Measurements from ENCODE around the gene FILIP1.

Gene FILIP1

DNA sequence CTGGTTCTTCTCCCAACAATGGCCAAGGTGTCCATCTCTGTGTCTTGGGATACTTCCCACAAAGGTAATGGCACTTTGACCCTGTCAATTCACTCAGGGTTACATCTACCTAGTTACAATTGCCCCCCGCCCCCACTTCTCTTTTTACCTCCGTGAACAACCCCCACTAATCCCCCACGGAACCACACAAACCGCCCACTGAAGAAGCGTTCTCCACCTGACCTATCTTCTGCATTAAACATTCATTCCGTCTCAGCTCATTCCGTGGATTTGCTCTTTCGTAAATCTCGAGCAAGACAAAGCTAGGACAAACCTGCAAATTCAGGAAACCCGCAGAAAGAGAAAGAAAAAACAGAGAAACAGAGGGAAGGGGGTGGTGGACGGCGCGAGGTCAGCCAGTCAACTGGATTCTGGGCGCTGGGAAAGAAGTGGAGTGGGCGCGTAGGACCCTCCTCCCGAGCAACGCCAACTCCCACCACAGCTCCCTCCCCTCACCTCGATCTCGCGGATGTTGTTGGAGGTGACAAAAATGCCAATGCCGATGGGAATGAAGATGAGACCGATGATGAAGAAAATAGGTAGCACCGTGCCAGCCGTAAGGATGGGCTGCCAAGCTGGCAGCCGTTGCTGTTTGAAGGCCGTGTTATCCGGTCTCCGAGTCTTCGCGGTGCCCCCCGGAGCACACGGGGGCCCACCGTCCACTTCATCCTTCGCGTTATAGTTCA lies 209.5 kb downstream of the FILIP1 start:
- peak overlapping the region; percentile 84 for H3K4me3 ChIP-seq (ENCODE audit: low read depth, low read length)
- no peak for DNase-seq (ENCODE audit: low read depth)
- TF ChIP-seq, protein P1, sequence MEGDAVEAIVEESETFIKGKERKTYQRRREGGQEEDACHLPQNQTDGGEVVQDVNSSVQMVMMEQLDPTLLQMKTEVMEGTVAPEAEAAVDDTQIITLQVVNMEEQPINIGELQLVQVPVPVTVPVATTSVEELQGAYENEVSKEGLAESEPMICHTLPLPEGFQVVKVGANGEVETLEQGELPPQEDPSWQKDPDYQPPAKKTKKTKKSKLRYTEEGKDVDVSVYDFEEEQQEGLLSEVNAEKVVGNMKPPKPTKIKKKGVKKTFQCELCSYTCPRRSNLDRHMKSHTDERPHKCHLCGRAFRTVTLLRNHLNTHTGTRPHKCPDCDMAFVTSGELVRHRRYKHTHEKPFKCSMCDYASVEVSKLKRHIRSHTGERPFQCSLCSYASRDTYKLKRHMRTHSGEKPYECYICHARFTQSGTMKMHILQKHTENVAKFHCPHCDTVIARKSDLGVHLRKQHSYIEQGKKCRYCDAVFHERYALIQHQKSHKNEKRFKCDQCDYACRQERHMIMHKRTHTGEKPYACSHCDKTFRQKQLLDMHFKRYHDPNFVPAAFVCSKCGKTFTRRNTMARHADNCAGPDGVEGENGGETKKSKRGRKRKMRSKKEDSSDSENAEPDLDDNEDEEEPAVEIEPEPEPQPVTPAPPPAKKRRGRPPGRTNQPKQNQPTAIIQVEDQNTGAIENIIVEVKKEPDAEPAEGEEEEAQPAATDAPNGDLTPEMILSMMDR (conservative IDR thresholded peaks at IDR 0.05; ENCODE audit: low read depth, low read length), result no peak

DNA sequence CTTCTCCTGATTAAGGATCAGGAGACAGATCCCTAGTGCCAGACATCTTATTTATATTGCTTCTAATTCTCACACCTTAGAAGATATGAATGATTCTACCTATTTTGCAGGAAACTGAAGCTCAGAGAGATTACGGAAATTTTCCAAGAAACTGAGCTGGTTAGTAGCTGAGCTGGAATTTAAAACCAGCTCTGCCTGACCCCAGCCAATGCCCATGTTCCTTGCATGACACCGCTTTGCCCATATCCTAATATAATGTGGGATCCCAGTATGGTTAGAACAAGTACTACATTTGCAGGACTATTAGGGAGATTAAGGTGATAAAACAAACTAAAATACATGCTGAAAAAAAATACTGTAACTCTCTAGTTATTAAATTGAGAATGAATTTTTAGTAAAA lies 210.9 kb downstream of the FILIP1 start:
- no peak for DNase-seq (ENCODE audit: low read depth)
- TF ChIP-seq, protein P1 (conservative IDR thresholded peaks at IDR 0.05; ENCODE audit: low read depth, low read length), result no peak
- H3K4me3 ChIP-seq (ENCODE audit: low read depth, low read length), result peak overlapping the region; percentile 84

DNA sequence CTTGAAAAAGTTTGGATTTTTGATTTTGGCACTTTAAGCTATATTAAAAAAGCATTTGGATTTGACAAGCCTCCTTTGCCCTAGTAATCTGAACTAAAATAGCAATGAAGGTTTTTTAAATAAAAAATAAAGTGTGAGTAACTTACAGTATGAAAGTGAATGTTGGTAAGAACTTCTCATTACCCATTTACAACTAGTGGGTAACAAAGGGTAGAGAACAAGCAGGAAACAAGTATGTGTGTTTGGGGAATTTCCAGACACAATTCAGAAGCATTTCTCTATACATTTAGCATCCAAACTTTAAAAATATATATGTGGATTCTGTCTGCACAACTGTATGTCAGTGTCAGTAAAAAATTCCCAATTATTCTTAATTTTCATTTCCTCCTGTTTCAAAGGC lies 211.9 kb downstream of the FILIP1 start:
- no peak for DNase-seq (ENCODE audit: low read depth)
- peak overlapping the region; percentile 41 for H3K4me3 ChIP-seq (ENCODE audit: low read depth, low read length)
- TF ChIP-seq, protein P1 (conservative IDR thresholded peaks at IDR 0.05; ENCODE audit: low read depth, low read length), result no peak

DNA sequence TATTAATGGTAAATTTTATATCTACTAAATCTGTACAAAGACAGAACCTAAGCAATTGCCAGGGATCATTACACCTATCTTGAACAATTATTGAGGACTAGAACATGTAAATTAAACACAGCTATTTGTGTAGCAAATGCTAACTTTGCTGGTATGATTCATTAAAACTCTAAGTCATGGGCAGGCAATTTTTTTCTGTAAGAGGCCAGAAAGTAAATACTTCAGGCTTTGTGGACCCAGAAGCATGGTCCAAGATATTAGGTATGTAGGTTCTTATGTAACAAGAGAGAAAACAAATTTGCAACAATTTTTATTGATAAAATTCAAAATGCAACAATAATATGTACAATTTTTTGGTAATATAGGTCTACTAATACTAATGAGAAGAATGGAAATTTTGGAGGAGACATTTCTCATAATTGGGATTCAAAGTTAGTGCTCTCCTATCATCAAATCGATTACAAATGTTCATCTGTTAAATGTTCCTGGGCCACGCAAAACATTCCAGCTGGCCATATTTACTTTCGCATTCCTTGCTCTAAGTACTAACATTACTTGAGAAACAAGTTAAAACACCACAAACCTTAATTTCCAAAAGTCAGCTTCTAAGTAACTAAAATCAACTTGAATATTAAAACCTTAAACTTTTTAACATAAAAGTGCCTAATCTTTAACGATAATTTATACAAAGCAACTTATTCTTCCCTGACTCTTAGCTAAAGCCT lies 213.3 kb downstream of the FILIP1 start:
- TF ChIP-seq, protein P1 (conservative IDR thresholded peaks at IDR 0.05; ENCODE audit: low read depth, low read length), result no peak
- DNase-seq (ENCODE audit: low read depth), result peak; percentile 65
- peak overlapping the region; percentile 3 for H3K4me3 ChIP-seq (ENCODE audit: low read depth, low read length)

DNA sequence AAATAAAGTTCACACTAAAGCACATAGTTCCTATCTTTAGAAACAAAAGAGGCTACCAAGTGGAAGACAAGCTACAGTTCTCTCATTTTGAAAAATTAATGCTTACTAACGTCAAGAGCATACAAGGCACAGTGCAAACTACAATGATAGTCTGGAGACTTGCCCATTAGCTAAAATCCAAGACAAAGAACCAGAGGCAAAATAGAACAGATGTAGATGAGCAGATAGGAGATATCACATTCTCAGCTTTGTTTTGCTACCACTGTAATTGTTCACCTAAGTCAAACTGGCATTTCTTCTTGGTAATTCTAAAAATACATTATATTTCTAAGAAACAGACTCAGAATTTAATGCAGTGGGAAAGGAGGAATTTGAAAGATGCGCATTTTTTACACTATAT lies 214.2 kb downstream of the FILIP1 start:
- TF ChIP-seq, protein P1 (conservative IDR thresholded peaks at IDR 0.05; ENCODE audit: low read depth, low read length), result no peak
- DNase-seq (ENCODE audit: low read depth), result no peak
- H3K4me3 ChIP-seq (ENCODE audit: low read depth, low read length), result no peak overlapping the region

DNA sequence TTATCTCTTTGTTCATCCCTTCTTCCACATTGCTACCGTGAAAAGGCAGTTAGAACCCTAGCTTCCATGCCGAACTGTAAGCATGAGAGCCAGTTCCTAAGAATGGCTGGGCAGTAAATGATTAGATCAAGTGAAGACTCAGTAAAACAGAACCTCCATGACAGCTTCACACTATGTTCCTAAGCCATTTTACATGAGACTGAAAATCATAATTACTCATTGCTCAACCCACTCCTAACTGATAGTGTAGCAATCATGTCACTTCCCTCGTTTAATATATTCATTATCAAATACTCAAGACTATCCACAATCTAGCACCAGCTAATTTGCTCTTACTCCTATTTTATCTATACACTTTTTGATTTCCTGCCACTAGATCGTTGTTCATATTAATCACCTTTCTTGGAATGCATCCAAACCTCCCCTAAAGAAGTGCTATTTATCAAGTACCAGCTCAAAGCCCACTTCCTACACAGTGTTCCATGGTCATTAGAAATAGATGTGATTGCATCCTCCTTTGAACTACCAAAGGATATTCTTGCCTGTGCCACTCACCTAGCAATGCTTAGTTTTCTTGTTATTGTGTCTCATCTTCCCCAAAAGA lies 215.0 kb downstream of the FILIP1 start:
- DNase-seq (ENCODE audit: low read depth), result no peak
- TF ChIP-seq, protein P1 (conservative IDR thresholded peaks at IDR 0.05; ENCODE audit: low read depth, low read length), result no peak
- no peak overlapping the region for H3K4me3 ChIP-seq (ENCODE audit: low read depth, low read length)
